Thyroid gland (tissue), 4 donors: ENCODE results near the gene ANXA10. TPM values are rescaled to one million over a fixed set of nuclear protein-coding genes. Genes with fewer than 3 reads are reported as not detected.

ENCODE experiments used
- DNase-seq, 2 donors: peaks; one replicate each; pipeline ENCODE4 v3.0.0-alpha.2; 2019
- H3K27ac ChIP-seq, 3 donors: fragments of 200-600 bp; sonication (generic); 1 replicate in 2 of 3; 2 replicates in 1 of 3; pipeline ENCODE4 v1.5.1; 2016 to 2019; ENCODE audit warnings: mild to moderate bottlenecking in 1 of 3, moderate library complexity in 1 of 3
- H3K27me3 ChIP-seq: fragments of 200-600 bp; sonication (generic); one replicate; pipeline ENCODE4 v1.5.1; 2019
- H3K36me3 ChIP-seq, 2 donors: fragments of 200-600 bp; sonication (generic); one replicate each; pipeline ENCODE4 v1.5.1; 2016 to 2019
- H3K4me1 ChIP-seq, 2 donors: fragments of 200-600 bp; sonication (generic); one replicate each; pipeline ENCODE4 v1.5.1; 2017 to 2019
- H3K4me3 ChIP-seq, 3 donors: fragments of 200-600 bp; sonication (generic); replicated peaks in 1 of 3; 1 replicate in 2 of 3; 2 replicates in 1 of 3; pipeline ENCODE4 v1.5.1; 2016; ENCODE audit warnings: mild to moderate bottlenecking in 1 of 3
- H3K9me3 ChIP-seq: fragments of 200-600 bp; sonication (generic); one replicate; pipeline ENCODE4 v1.5.1; 2017
- CTCF ChIP-seq, 6 experiments: fragments of 200-600 bp in 3 of 6; fragments of 450-650 bp in 3 of 6; sonication (generic) in 3 of 6; IDR thresholded peaks; one replicate each; pipeline ENCODE4 v1.5.1; 2016 to 2019; ENCODE audit warnings: antibody characterized with exemption in 6 of 6, mild to moderate bottlenecking in 2 of 6, inconsistent platforms in 1 of 6, moderate library complexity in 1 of 6
- POLR2A ChIP-seq, 2 donors: fragments of 450-650 bp; IDR thresholded peaks; one replicate each; pipeline ENCODE4 v1.6.1; 2017; ENCODE audit warnings: antibody characterized with exemption in 2 of 2, mild to moderate bottlenecking in 2 of 2, moderate library complexity in 1 of 2
- WGBS, 2 donors: methylation state at CpG; one replicate each; pipeline ENCODE4 v1.1.5; 2017; 5-methylcytosine and 5-hydroxymethylcytosine counted together
- intact Hi-C: fragments of 100-400 bp; cut with DNase I; formaldehyde crosslinking; loops from one replicate; pipeline ENCODE4 v1.15.1; 2023
- total RNA-seq, 4 donors: library from RNA; depleted of rRNA; stranded (reverse); fragments of >200 nt; gene quantifications; one replicate each; pipeline ENCODE4 v1.2.3, GENCODE V29; 2016

The ANXA10 gene
- total RNA-seq, 4 donors from 2014 or later, result not detected

GRCh38 chr4:168183717-168184571 is 91.6 kb downstream of the ANXA10 start:
- Histone ChIP-seq H3K27ac (no peak overlapping the region), H3K4me3 (no peak overlapping the region), H3K9me3 (no peaks in the 10 kb centered on the region), H3K4me1 (no peaks in the 10 kb centered on the region), H3K36me3 (no peaks in the 10 kb centered on the region), H3K27me3 (no peaks in the 10 kb centered on the region)
- TF ChIP-seq CTCF (IDR thresholded peaks at IDR 0.05), result peak in 5 of 6 experiments; percentile 16 to 70 (median 64)
- no peak for TF ChIP-seq POLR2A (IDR thresholded peaks at IDR 0.05)
- 36 to 40% methylated on average over 6 of the region's 6 CpGs for WGBS, 2 donors
- DNase-seq, result no peak
- intact Hi-C loops, result no loop called here

GRCh38 chr4:168188754-168189153 is 96.4 kb downstream of the ANXA10 start:
- no peak for DNase-seq
- Histone ChIP-seq H3K4me3 (no peak overlapping the region), H3K27ac (no peak overlapping the region), H3K4me1 (no peaks in the 10 kb centered on the region), H3K9me3 (no peaks in the 10 kb centered on the region), H3K36me3 (no peaks in the 10 kb centered on the region), H3K27me3 (no peaks in the 10 kb centered on the region)
- no peak for TF ChIP-seq POLR2A (IDR thresholded peaks at IDR 0.05)
- no peak for TF ChIP-seq CTCF (IDR thresholded peaks at IDR 0.05)
- intact Hi-C loops, result no loop called here
- WGBS, 2 donors, result 93 to 95% methylated on average over 1 of the region's 1 CpG

- intact Hi-C loops, result no loop called here
- no peak for DNase-seq
- no peak for TF ChIP-seq CTCF (IDR thresholded peaks at IDR 0.05)
- TF ChIP-seq POLR2A (IDR thresholded peaks at IDR 0.05), result no peak
Measured at GRCh38 chr4:168197926-168198325, 105.6 kb downstream of the ANXA10 start.

GRCh38 chr4:168199260-168199957 is 107.1 kb downstream of the ANXA10 start:
- Histone ChIP-seq H3K4me1 (no peaks in the 10 kb centered on the region), H3K36me3 (no peaks in the 10 kb centered on the region), H3K27me3 (no peaks in the 10 kb centered on the region), H3K9me3 (no peaks in the 10 kb centered on the region), H3K4me3 (no peak overlapping the region), H3K27ac (no peak overlapping the region)
- peak in 1 of 2 donors; percentile 6 for DNase-seq
- WGBS, 2 donors, result 52 to 62% methylated on average over 4 of the region's 4 CpGs
- TF ChIP-seq CTCF (IDR thresholded peaks at IDR 0.05) (no peak), POLR2A (IDR thresholded peaks at IDR 0.05) (no peak)
- intact Hi-C loops, result no loop called here

More at GRCh38 chr4:168197926-168198325, 105.6 kb downstream of the ANXA10 start:
- Histone ChIP-seq H3K4me1 (no peaks in the 10 kb centered on the region), H3K4me3 (no peak overlapping the region), H3K36me3 (no peaks in the 10 kb centered on the region), H3K9me3 (no peaks in the 10 kb centered on the region), H3K27me3 (no peaks in the 10 kb centered on the region), H3K27ac (no peak overlapping the region)

GRCh38 chr4:168200685-168201084 is 108.3 kb downstream of the ANXA10 start:
- Histone ChIP-seq H3K36me3 (no peaks in the 10 kb centered on the region), H3K27me3 (no peaks in the 10 kb centered on the region), H3K27ac (no peak overlapping the region), H3K4me3 (no peak overlapping the region), H3K4me1 (no peaks in the 10 kb centered on the region), H3K9me3 (no peaks in the 10 kb centered on the region)
- no peak for DNase-seq
- WGBS, 2 donors, result 82 to 83% methylated on average over 3 of the region's 3 CpGs
- TF ChIP-seq CTCF (IDR thresholded peaks at IDR 0.05) (no peak), POLR2A (IDR thresholded peaks at IDR 0.05) (no peak)
- intact Hi-C loops, result no loop called here
